ENCODE data around the gene PTPRT. TPM values are rescaled to one million over a fixed set of nuclear protein-coding genes. Genes with fewer than 3 reads are reported as not detected.
A peak's percentile ranks its signal among the peaks of the same experiment; 100 is the strongest.
"Not testable (repeated sequence)": the region's sequence is repeated elsewhere in the genome, so short reads cannot be mapped to it uniquely, and the experiment has no call there.

The PTPRT gene
- polyA plus RNA-seq, 3 donors = not detected

DNA sequence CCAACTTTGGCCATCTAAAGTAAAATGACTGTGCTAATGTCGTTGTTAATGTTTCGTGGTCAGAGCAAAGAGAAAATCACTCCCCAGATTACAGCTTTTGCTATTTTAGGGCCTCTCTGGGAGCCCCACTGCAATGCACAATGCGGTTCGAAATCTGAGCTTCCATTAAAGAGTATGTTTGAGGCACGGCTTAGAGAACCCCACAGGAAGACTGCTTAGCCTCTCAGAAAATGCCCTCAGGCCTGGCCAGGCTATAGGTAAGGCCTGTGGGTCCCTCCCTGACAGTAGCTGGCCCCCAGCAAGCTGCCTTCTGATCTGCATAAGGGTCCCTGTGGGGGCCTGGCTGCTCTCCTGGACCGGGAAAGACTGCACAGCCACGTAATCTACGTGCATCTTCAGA is 274.6 kb downstream of the PTPRT start:
- H3K9ac ChIP-seq (ENCODE audit: insufficient read depth, low read length, poor library complexity, severe bottlenecking) = no peak overlapping the region
- H3K36me3 Mint-ChIP-seq = no peaks in the 10 kb centered on the region
- H3K9me3 ChIP-seq (replicated peaks in 1 of 2; ENCODE audit: control insufficient read depth in 1 of 2, insufficient read depth in 1 of 2, low read length in 2 of 2) = peaks cover 13 to 19% of the 10 kb centered on the region in 2 donors
- no peaks in the 10 kb centered on the region for H3K27me3 ChIP-seq (ENCODE audit: control insufficient read depth in 2 of 2, insufficient read depth in 2 of 2, low read length in 2 of 2)
- H3K27ac Mint-ChIP-seq = no peak overlapping the region
- peaks cover 0 to 2% (median 1%) of the 10 kb centered on the region in 3 donors for H3K27me3 Mint-ChIP-seq (ENCODE audit: low read depth in 3 of 3)
- TF ChIP-seq, protein P1, sequence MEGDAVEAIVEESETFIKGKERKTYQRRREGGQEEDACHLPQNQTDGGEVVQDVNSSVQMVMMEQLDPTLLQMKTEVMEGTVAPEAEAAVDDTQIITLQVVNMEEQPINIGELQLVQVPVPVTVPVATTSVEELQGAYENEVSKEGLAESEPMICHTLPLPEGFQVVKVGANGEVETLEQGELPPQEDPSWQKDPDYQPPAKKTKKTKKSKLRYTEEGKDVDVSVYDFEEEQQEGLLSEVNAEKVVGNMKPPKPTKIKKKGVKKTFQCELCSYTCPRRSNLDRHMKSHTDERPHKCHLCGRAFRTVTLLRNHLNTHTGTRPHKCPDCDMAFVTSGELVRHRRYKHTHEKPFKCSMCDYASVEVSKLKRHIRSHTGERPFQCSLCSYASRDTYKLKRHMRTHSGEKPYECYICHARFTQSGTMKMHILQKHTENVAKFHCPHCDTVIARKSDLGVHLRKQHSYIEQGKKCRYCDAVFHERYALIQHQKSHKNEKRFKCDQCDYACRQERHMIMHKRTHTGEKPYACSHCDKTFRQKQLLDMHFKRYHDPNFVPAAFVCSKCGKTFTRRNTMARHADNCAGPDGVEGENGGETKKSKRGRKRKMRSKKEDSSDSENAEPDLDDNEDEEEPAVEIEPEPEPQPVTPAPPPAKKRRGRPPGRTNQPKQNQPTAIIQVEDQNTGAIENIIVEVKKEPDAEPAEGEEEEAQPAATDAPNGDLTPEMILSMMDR (IDR thresholded peaks at IDR 0.05) = no peak
- WGBS (ENCODE audit: insufficient coverage) = 81% methylated on average over 4 of the region's 8 CpGs
- H3K4me1 Mint-ChIP-seq = no peaks in the 10 kb centered on the region
- peaks cover 2 to 18% (median 7%) of the 10 kb centered on the region in 7 donors for H3K9me3 Mint-ChIP-seq
- intact Hi-C loops (cut with micrococcal nuclease) = no loop called here
- H3K27ac ChIP-seq (ENCODE audit: low read depth in 1 of 2, low read length in 2 of 2) = no peak overlapping the region
- no peaks in the 10 kb centered on the region for H3K4me1 ChIP-seq (ENCODE audit: control insufficient read depth in 1 of 2, insufficient read depth in 2 of 2, low read length in 2 of 2)
- H3K4me3 Mint-ChIP-seq = no peak overlapping the region
- no peaks in the 10 kb centered on the region for H4K20me1 ChIP-seq (ENCODE audit: insufficient read depth, low read length)
- H2AFZ ChIP-seq (ENCODE audit: insufficient read depth, low read depth, low read length, poor library complexity, severe bottlenecking) = no peak overlapping the region
- no peak overlapping the region for H3K4me2 ChIP-seq (replicated peaks; ENCODE audit: extremely low read depth, low read length, poor library complexity, severe bottlenecking)
- no peak for DNase-seq
- no peaks in the 10 kb centered on the region for H3K79me2 ChIP-seq (ENCODE audit: insufficient read depth, low read length)
- no peaks in the 10 kb centered on the region for H3K36me3 ChIP-seq (replicated peaks in 1 of 2; ENCODE audit: control insufficient read depth in 1 of 2, insufficient read depth in 2 of 2, low read length in 2 of 2)
- H3K4me3 ChIP-seq (replicated peaks in 1 of 3; ENCODE audit: low read depth in 2 of 3, low read length in 3 of 3) = no peak overlapping the region

DNA sequence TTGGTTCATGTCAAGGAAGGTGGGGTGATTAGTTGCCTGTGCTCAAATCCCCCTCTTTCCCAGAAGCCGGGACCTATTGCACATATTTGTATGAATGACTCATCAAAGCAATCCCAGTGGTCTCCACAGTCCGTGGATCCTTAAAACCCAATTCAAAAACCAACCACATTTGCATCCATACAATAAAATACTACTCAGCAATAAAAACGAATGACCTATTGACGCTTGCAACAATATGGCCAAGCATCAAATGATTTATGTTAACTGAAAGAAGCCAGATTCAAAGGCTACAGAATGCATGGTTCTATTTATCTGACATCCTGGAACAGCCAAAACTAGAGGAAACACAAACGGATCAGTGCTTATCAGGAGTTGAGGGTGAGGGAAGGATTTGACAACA is 275.4 kb downstream of the PTPRT start:
- no peak overlapping the region for H3K27ac ChIP-seq (ENCODE audit: low read depth in 1 of 2, low read length in 2 of 2)
- no peaks in the 10 kb centered on the region for H4K20me1 ChIP-seq (ENCODE audit: insufficient read depth, low read length)
- peaks cover 2 to 18% (median 10%) of the 10 kb centered on the region in 7 donors for H3K9me3 Mint-ChIP-seq

DNA sequence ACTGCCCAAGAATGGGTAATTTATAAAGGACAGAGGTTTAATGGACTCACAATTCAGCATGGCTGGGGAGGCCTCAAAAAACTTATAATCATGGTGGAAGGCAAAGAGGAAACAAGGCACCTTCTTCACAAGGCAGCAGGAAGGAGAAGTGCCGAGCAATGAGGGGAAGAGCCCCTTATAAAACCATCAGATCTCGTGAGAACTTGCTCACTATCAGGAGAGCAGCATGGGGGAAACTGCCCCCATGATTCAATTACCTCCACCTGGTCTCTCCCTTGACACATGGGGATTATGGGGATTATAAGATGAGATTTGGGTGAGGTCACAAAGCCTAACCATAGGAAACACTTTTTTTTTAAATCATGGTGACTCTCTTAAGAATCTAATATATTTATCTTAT is 278.9 kb downstream of the PTPRT start:
- H3K4me3 ChIP-seq (replicated peaks in 1 of 3; ENCODE audit: low read depth in 2 of 3, low read length in 3 of 3); intact Hi-C loops (cut with micrococcal nuclease); H3K27me3 ChIP-seq (ENCODE audit: control insufficient read depth in 2 of 2, insufficient read depth in 2 of 2, low read length in 2 of 2); H3K27ac ChIP-seq (ENCODE audit: low read depth in 1 of 2, low read length in 2 of 2); H3K4me1 Mint-ChIP-seq; H3K4me2 ChIP-seq (replicated peaks; ENCODE audit: extremely low read depth, low read length, poor library complexity, severe bottlenecking); DNase-seq; H3K9me3 Mint-ChIP-seq; H4K20me1 ChIP-seq (ENCODE audit: insufficient read depth, low read length); H3K9ac ChIP-seq (ENCODE audit: insufficient read depth, low read length, poor library complexity, severe bottlenecking); H3K4me1 ChIP-seq (ENCODE audit: control insufficient read depth in 1 of 2, insufficient read depth in 2 of 2, low read length in 2 of 2); H3K79me2 ChIP-seq (ENCODE audit: insufficient read depth, low read length); H3K36me3 Mint-ChIP-seq; H3K4me3 Mint-ChIP-seq; H3K9me3 ChIP-seq (replicated peaks in 1 of 2; ENCODE audit: control insufficient read depth in 1 of 2, insufficient read depth in 1 of 2, low read length in 2 of 2); H3K36me3 ChIP-seq (replicated peaks in 1 of 2; ENCODE audit: control insufficient read depth in 1 of 2, insufficient read depth in 2 of 2, low read length in 2 of 2); H2AFZ ChIP-seq (ENCODE audit: insufficient read depth, low read depth, low read length, poor library complexity, severe bottlenecking); H3K27me3 Mint-ChIP-seq (ENCODE audit: low read depth in 3 of 3): not testable (repeated sequence)
- peak overlapping the region in 1 of 7 donors; percentile 64 for H3K27ac Mint-ChIP-seq
- WGBS (ENCODE audit: insufficient coverage) = no CpG with 5 or more reads among the region's 2 CpGs

More for the DNA sequence above, 275.4 kb downstream of the PTPRT start:
- Histone ChIP-seq H3K9ac (ENCODE audit: insufficient read depth, low read length, poor library complexity, severe bottlenecking) (no peak overlapping the region), H3K9me3 (replicated peaks in 1 of 2; ENCODE audit: control insufficient read depth in 1 of 2, insufficient read depth in 1 of 2, low read length in 2 of 2) (peaks cover 13 to 19% of the 10 kb centered on the region in 2 donors), H3K4me2 (replicated peaks; ENCODE audit: extremely low read depth, low read length, poor library complexity, severe bottlenecking) (no peak overlapping the region), H3K36me3 (replicated peaks in 1 of 2; ENCODE audit: control insufficient read depth in 1 of 2, insufficient read depth in 2 of 2, low read length in 2 of 2) (no peaks in the 10 kb centered on the region), H3K79me2 (ENCODE audit: insufficient read depth, low read length) (no peaks in the 10 kb centered on the region), H3K27me3 (ENCODE audit: control insufficient read depth in 2 of 2, insufficient read depth in 2 of 2, low read length in 2 of 2) (no peaks in the 10 kb centered on the region), H3K4me1 (ENCODE audit: control insufficient read depth in 1 of 2, insufficient read depth in 2 of 2, low read length in 2 of 2) (no peaks in the 10 kb centered on the region), H3K4me3 (replicated peaks in 1 of 3; ENCODE audit: low read depth in 2 of 3, low read length in 3 of 3) (no peak overlapping the region), H2AFZ (ENCODE audit: insufficient read depth, low read depth, low read length, poor library complexity, severe bottlenecking) (no peak overlapping the region)
- Mint-ChIP-seq H3K27me3 (ENCODE audit: low read depth in 3 of 3) (peaks cover 0 to 2% (median 1%) of the 10 kb centered on the region in 3 donors), H3K4me1 (no peaks in the 10 kb centered on the region), H3K4me3 (no peak overlapping the region), H3K27ac (no peak overlapping the region), H3K36me3 (no peaks in the 10 kb centered on the region)
- WGBS (ENCODE audit: insufficient coverage) = 11% methylated on average over 3 of the region's 5 CpGs
- TF ChIP-seq, protein P1 (IDR thresholded peaks at IDR 0.05) = no peak
- intact Hi-C loops (cut with micrococcal nuclease) = no loop called here
- no peak for DNase-seq

Measured in CD14-positive monocyte (primary cell).